Muscle of leg (tissue), 11 donors: ENCODE measurements around the gene PELI2. TPM values are rescaled to one million over a fixed set of nuclear protein-coding genes. Genes with fewer than 3 reads are reported as not detected.

Experiments used
- DNase-seq: peaks from one replicate; pipeline ENCODE4 v3.0.0; 2013
- H3K27ac ChIP-seq: one replicate; pipeline ENCODE4 v1.5.1; 2013; ENCODE audit warnings: mild to moderate bottlenecking, low read length, control low read depth
- H3K27me3 ChIP-seq: one replicate; pipeline ENCODE4 v1.6.1; 2013; ENCODE audit warnings: low read length; ENCODE audit not compliant: control insufficient read depth, insufficient read depth
- H3K36me3 ChIP-seq: one replicate; pipeline ENCODE4 v1.6.1; 2013; ENCODE audit warnings: low read length; ENCODE audit not compliant: control insufficient read depth, insufficient read depth
- H3K4me1 ChIP-seq: one replicate; pipeline ENCODE4 v1.6.1; 2013; ENCODE audit warnings: low read length; ENCODE audit not compliant: control insufficient read depth, insufficient read depth
- H3K4me3 ChIP-seq: one replicate; pipeline ENCODE4 v1.5.1; 2013; ENCODE audit warnings: low read length, control low read depth
- H3K9me3 ChIP-seq: replicated peaks from 2 replicates; pipeline ENCODE4 v1.6.1; 2013; ENCODE audit warnings: low read depth, low read length; ENCODE audit not compliant: control insufficient read depth
- WGBS: methylation state at CpG from one replicate; pipeline ENCODE4 v1.1.5; 2013; ENCODE audit warnings: missing lambda C conversion rate; ENCODE audit not compliant: insufficient coverage; 5-methylcytosine and 5-hydroxymethylcytosine counted together
- polyA plus RNA-seq, 8 donors: library from polyadenylated mRNA; unstranded; fragments of 120-200 nt; gene quantifications; one replicate each; pipeline versions ENCODE4 v1.2.1 to v1.2.3, GENCODE V29; 2013; ENCODE audit warnings: inconsistent platforms in 1 of 8, low replicate concordance in 1 of 8; ENCODE audit not compliant: insufficient read length in 8 of 8, insufficient read depth in 1 of 8
- total RNA-seq: library from RNA; stranded (reverse); fragments of 120-200 nt; gene quantifications from one replicate; pipeline ENCODE4 v1.2.4, GENCODE V29; 2013

The PELI2 gene
- total and polyA plus RNA-seq, 9 donors: 3.5 to 7.6 (median 4.5) TPM

- 18% methylated on average over 2 of the region's 4 CpGs for WGBS
- Histone ChIP-seq H3K9me3 (no peaks in the 10 kb centered on the region), H3K4me3 (no peak overlapping the region), H3K27me3 (no peaks in the 10 kb centered on the region), H3K27ac (no peak overlapping the region), H3K36me3 (no peaks in the 10 kb centered on the region), H3K4me1 (peaks cover 5% of the 10 kb centered on the region)
- peak; percentile 31 for DNase-seq
Observed at GRCh38 chr14:56129933-56130332, 11.7 kb downstream of the PELI2 start.

DNA sequence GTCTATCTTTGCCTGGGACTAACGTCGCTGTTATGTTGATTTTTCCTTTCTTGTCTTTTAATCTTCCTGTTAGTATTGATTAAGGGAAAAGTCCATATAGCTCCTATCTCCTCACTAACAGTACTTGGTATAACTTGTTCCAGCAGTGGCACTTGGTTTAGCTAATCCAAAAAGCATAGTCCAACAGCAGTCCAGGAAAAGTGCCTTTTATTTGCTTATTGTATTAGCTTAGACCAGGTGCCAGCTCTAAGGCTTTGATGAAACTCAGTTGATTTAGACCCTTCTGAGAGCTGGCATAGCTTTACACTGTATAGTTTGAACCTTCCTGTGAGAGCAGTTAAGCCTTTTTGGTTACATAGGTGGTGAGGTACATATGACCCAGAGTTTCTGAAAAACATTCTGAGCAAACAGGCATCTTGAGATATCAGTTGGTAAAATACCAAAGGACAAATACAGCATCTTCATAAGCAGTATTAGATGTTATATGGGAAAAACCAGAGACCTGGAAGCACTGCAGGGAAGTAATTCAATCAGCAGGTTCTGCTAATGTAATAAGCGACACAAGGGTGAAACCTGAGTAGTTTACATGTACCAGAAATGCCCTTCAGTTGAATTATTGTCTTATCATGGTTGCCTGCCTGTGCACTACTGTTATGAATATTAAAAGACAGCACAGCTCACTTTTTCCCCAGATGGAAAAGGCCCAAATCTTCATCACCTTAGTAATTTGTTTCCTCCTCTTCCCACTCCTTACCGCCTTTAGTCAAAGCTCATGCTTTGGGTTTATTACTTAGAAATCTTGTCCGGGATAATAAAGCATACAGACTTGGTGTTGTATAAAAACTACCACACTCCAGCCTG lies 13.0 kb downstream of the PELI2 start:
- H3K36me3 ChIP-seq: no peaks in the 10 kb centered on the region
- peaks cover 5% of the 10 kb centered on the region for H3K4me1 ChIP-seq
- no peak overlapping the region for H3K27ac ChIP-seq
- H3K4me3 ChIP-seq: no peak overlapping the region
- no peaks in the 10 kb centered on the region for H3K27me3 ChIP-seq
- no peaks in the 10 kb centered on the region for H3K9me3 ChIP-seq
- DNase-seq: no peak
- 43% methylated on average over 1 of the region's 5 CpGs for WGBS

- Histone ChIP-seq H3K4me3 (no peak overlapping the region), H3K9me3 (no peaks in the 10 kb centered on the region), H3K27me3 (no peaks in the 10 kb centered on the region), H3K4me1 (peaks cover 5% of the 10 kb centered on the region), H3K36me3 (no peaks in the 10 kb centered on the region), H3K27ac (no peak overlapping the region)
- no peak for DNase-seq
- 56% methylated on average over 8 of the region's 14 CpGs for WGBS
Observed at GRCh38 chr14:56131865-56132833, 13.9 kb downstream of the PELI2 start.

DNA sequence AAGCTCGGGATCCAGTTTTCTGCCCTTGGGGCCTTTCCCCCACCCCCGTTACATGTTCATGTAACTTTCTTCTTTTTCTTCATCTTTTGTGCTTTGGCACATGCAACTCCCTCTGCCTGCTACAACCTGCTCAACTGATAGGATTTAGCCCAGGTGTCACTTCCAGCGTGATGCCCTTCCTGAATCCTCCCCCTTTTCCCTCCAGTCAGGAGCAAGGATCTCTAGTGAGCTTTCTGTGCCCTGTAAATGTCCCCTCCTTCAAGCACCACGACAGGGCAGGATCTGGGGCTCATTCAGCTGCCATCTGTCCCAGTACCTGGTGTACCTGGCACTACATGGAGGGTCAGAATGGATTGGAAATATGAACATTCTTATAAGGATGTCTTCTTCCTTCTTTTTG lies 15.3 kb downstream of the PELI2 start:
- 89% methylated on average over 2 of the region's 4 CpGs for WGBS
- DNase-seq: no peak
- H3K27me3 ChIP-seq: peaks cover 3% of the 10 kb centered on the region

GRCh38 chr14:56135001-56135400 lies 16.8 kb downstream of the PELI2 start:
- no peaks in the 10 kb centered on the region for H3K36me3 ChIP-seq
- peaks cover 3% of the 10 kb centered on the region for H3K27me3 ChIP-seq
- no peaks in the 10 kb centered on the region for H3K4me1 ChIP-seq
- no peaks in the 10 kb centered on the region for H3K9me3 ChIP-seq
- 73% methylated on average over 3 of the region's 5 CpGs for WGBS
- no peak for DNase-seq
- no peak overlapping the region for H3K4me3 ChIP-seq
- no peak overlapping the region for H3K27ac ChIP-seq

More for the DNA sequence above, 15.3 kb downstream of the PELI2 start:
- H3K9me3 ChIP-seq: no peaks in the 10 kb centered on the region
- H3K4me1 ChIP-seq: peaks cover 5% of the 10 kb centered on the region
- H3K27ac ChIP-seq: no peak overlapping the region
- H3K36me3 ChIP-seq: no peaks in the 10 kb centered on the region
- no peak overlapping the region for H3K4me3 ChIP-seq

DNA sequence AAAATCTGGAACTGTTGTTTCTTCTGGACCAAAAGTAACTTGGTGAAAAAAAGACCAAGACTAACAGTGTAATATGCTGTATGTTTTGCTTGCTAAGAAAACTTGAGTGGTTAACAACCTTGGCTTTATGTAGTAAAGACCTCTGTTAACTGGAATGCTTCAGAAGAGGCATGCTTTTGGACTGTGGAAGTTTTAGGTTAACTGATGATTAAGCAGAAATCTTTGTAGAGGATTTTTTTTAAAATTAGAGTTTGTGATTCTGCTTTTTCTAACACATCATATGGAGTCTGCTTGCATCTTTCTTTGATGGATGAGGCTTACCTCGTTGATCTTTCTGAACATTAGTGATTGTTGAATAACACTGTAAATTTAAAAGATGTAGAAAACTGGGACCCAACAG lies 17.5 kb downstream of the PELI2 start:
- H3K4me1 ChIP-seq: no peaks in the 10 kb centered on the region
- no peaks in the 10 kb centered on the region for H3K36me3 ChIP-seq
- no peak overlapping the region for H3K27ac ChIP-seq
- no peaks in the 10 kb centered on the region for H3K9me3 ChIP-seq
- no peak overlapping the region for H3K4me3 ChIP-seq
- no peak for DNase-seq
- no CpG with 5 or more reads among the region's 1 CpG for WGBS
- peaks cover 3% of the 10 kb centered on the region for H3K27me3 ChIP-seq

DNA sequence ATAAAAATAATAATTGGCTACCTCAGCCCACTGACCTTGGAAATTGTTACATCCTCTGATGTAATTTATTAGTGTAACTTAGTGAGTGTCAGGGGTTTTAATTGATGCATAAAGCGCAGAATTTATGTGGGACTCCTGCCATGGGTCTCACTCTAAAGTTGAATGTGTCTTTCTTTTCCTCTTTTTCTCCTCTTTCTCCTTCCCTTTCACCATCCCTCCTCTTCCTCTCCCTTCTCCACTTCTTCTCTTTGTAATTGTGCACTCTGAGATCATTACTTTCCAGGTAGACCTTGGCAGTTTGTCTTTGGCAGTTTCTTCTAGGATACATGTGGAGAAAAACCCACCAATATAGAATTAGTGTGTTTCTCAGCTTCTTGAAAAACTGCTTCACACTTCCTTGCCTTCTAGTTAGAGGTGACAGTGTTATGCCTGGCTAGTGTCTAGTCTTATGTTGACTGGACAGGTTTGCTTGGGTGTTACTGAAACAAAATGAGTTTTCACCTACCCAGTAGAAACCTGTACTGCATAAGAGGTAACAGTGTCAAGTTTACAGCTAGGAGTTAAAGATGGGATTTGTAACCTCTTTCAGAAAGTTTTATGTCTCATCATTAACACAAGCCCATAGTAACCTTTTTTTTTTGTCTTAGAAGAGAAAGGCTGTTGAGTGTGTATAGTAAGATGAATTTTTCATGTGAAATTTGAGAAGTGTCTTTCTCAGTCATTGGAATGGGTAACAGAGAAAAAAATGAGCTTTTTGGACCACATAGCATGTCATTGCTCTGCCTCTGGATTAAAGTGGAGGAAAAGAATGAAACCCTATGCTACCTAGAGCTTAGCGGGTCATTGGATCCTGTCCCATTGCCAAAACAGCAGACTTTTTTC lies 18.6 kb downstream of the PELI2 start:
- Histone ChIP-seq H3K36me3 (no peaks in the 10 kb centered on the region), H3K27ac (no peak overlapping the region), H3K4me1 (no peaks in the 10 kb centered on the region), H3K4me3 (no peak overlapping the region), H3K9me3 (no peaks in the 10 kb centered on the region), H3K27me3 (peaks cover 3% of the 10 kb centered on the region)
- no CpG with 5 or more reads among the region's 2 CpGs for WGBS
- no peak for DNase-seq

- no peaks in the 10 kb centered on the region for H3K9me3 ChIP-seq
- no peak overlapping the region for H3K27ac ChIP-seq
- no peak overlapping the region for H3K4me3 ChIP-seq
- no peak for DNase-seq
- H3K27me3 ChIP-seq: peaks cover 3% of the 10 kb centered on the region
- no peaks in the 10 kb centered on the region for H3K36me3 ChIP-seq
- no peaks in the 10 kb centered on the region for H3K4me1 ChIP-seq
- 64% methylated on average over 3 of the region's 7 CpGs for WGBS
Observed at GRCh38 chr14:56137453-56137807, 19.2 kb downstream of the PELI2 start.

GRCh38 chr14:56137849-56138248 lies 19.6 kb downstream of the PELI2 start:
- H3K4me1 ChIP-seq: no peaks in the 10 kb centered on the region
- no peak overlapping the region for H3K27ac ChIP-seq
- H3K36me3 ChIP-seq: no peaks in the 10 kb centered on the region
- no peak for DNase-seq
- H3K9me3 ChIP-seq: no peaks in the 10 kb centered on the region
- no peak overlapping the region for H3K4me3 ChIP-seq
- 68% methylated on average over 6 of the region's 9 CpGs for WGBS
- peaks cover 3% of the 10 kb centered on the region for H3K27me3 ChIP-seq
